CD14-positive monocyte (primary cell): ENCODE measurements around the gene BMP4. TPM values are rescaled to one million over a fixed set of nuclear protein-coding genes. Genes with fewer than 3 reads are reported as not detected.

ENCODE experiments used
- DNase-seq, 3 donors: peaks; one replicate each; pipeline ENCODE4 v3.0.0-alpha.2; 2011 to 2022
- H2AFZ ChIP-seq: 2 replicates; pipeline ENCODE4 v1.6.0; 2012; ENCODE audit warnings: mild to moderate bottlenecking, low read depth, low read length, inconsistent platforms; ENCODE audit not compliant: insufficient read depth, poor library complexity, severe bottlenecking
- H3K27ac ChIP-seq, 2 donors: 1 replicate in 1 of 2; 2 replicates in 1 of 2; pipeline ENCODE4 v1.5.1; 2012 to 2013; ENCODE audit warnings: low read length in 2 of 2, control low read depth in 1 of 2, inconsistent platforms in 1 of 2, low read depth in 1 of 2, mild to moderate bottlenecking in 1 of 2
- H3K27me3 ChIP-seq, 2 donors: one replicate each; pipeline versions ENCODE4 v1.6.0 to v1.6.1; 2011 to 2013; ENCODE audit warnings: low read length in 2 of 2; ENCODE audit not compliant: control insufficient read depth in 2 of 2, insufficient read depth in 2 of 2
- H3K36me3 ChIP-seq, 2 donors: replicated peaks in 1 of 2; 1 replicate in 1 of 2; 2 replicates in 1 of 2; pipeline versions ENCODE4 v1.5.1 to v1.6.1; 2012 to 2013; ENCODE audit warnings: low read length in 2 of 2, control low read depth in 1 of 2, inconsistent platforms in 1 of 2, mild to moderate bottlenecking in 1 of 2; ENCODE audit not compliant: insufficient read depth in 2 of 2, control insufficient read depth in 1 of 2
- H3K4me1 ChIP-seq, 2 donors: 1 replicate in 1 of 2; 2 replicates in 1 of 2; pipeline versions ENCODE4 v1.5.1 to v1.6.1; 2012 to 2013; ENCODE audit warnings: low read length in 2 of 2, control low read depth in 1 of 2, inconsistent platforms in 1 of 2, mild to moderate bottlenecking in 1 of 2, moderate library complexity in 1 of 2; ENCODE audit not compliant: insufficient read depth in 2 of 2, control insufficient read depth in 1 of 2
- H3K4me2 ChIP-seq: replicated peaks from 2 replicates; pipeline ENCODE3; 2012; ENCODE audit warnings: low read length, moderate library complexity, mild to moderate bottlenecking; ENCODE audit not compliant: poor library complexity, severe bottlenecking; ENCODE audit errors: extremely low read depth
- H3K4me3 ChIP-seq, 3 experiments: fragments of 200-600 bp in 1 of 3; sonication (generic) in 1 of 3; replicated peaks in 1 of 3; 1 replicate in 2 of 3; 2 replicates in 1 of 3; pipeline ENCODE4 v1.5.1; 2011 to 2013; ENCODE audit warnings: low read length in 3 of 3, mild to moderate bottlenecking in 3 of 3, control low read depth in 2 of 3, low read depth in 2 of 3, inconsistent platforms in 1 of 3, moderate library complexity in 1 of 3
- H3K79me2 ChIP-seq: 2 replicates; pipeline ENCODE4 v1.6.0; 2012; ENCODE audit warnings: mild to moderate bottlenecking, control low read depth, inconsistent platforms, low read length, moderate library complexity; ENCODE audit not compliant: insufficient read depth
- H3K9ac ChIP-seq: 2 replicates; pipeline ENCODE4 v1.6.0; 2017; ENCODE audit warnings: low read length, mild to moderate bottlenecking; ENCODE audit not compliant: insufficient read depth, poor library complexity, severe bottlenecking
- H3K9me3 ChIP-seq, 2 donors: replicated peaks in 1 of 2; 1 replicate in 1 of 2; 2 replicates in 1 of 2; pipeline versions ENCODE4 v1.5.1 to v1.6.1; 2012 to 2013; ENCODE audit warnings: low read length in 2 of 2, control low read depth in 1 of 2; ENCODE audit not compliant: control insufficient read depth in 1 of 2, insufficient read depth in 1 of 2
- H4K20me1 ChIP-seq: 2 replicates; pipeline ENCODE4 v1.6.0; 2012; ENCODE audit warnings: mild to moderate bottlenecking, low read length, control low read depth, moderate library complexity; ENCODE audit not compliant: insufficient read depth
- H3K27ac Mint-ChIP-seq, 7 donors: one replicate each; pipeline ENCODE4 v1.8.0; 2020; ENCODE audit warnings: mild to moderate bottlenecking in 7 of 7, mixed read lengths in 7 of 7, moderate library complexity in 6 of 7, inconsistent platforms in 2 of 7
- H3K27me3 Mint-ChIP-seq, 3 donors: one replicate each; pipeline ENCODE4 v1.8.0; 2021 to 2022; ENCODE audit warnings: low read depth in 3 of 3, mild to moderate bottlenecking in 3 of 3, mixed read lengths in 3 of 3, moderate library complexity in 3 of 3, inconsistent platforms in 1 of 3
- H3K36me3 Mint-ChIP-seq, 2 donors: one replicate each; pipeline ENCODE4 v1.8.0; 2020; ENCODE audit warnings: mixed read lengths in 2 of 2, inconsistent platforms in 1 of 2, mild to moderate bottlenecking in 1 of 2
- H3K4me1 Mint-ChIP-seq: one replicate; pipeline ENCODE4 v1.8.0; 2020; ENCODE audit warnings: mild to moderate bottlenecking, mixed read lengths
- H3K4me3 Mint-ChIP-seq, 2 donors: one replicate each; pipeline ENCODE4 v1.8.0; 2020; ENCODE audit warnings: mild to moderate bottlenecking in 2 of 2, mixed read lengths in 2 of 2, moderate library complexity in 1 of 2
- H3K9me3 Mint-ChIP-seq, 7 donors: one replicate each; pipeline ENCODE4 v1.8.0; 2020 to 2022; ENCODE audit warnings: mixed read lengths in 7 of 7, mild to moderate bottlenecking in 6 of 7, moderate library complexity in 6 of 7, inconsistent platforms in 2 of 7
- CTCF ChIP-seq: fragments of 200-600 bp; IDR thresholded peaks from one replicate; pipeline ENCODE4 v1.8.0; 2022; ENCODE audit warnings: antibody characterized with exemption, mild to moderate bottlenecking
- WGBS: methylation state at CpG from one replicate; pipeline ENCODE4 v1.1.5; 2013; ENCODE audit warnings: missing lambda C conversion rate; ENCODE audit not compliant: insufficient coverage; 5-methylcytosine and 5-hydroxymethylcytosine counted together
- intact Hi-C, 2 donors: fragments of 100-400 bp; cut with micrococcal nuclease; formaldehyde crosslinking; loops; one replicate each; pipeline versions ENCODE4 v1.15.0 to v1.15.1; 2023
- polyA plus RNA-seq, 3 donors: library from polyadenylated mRNA; depleted of rRNA in 1 of 3; unstranded in 2 of 3; stranded (reverse) in 1 of 3; fragments of 300-500 nt in 2 of 3; fragments of >200 nt in 1 of 3; fragmentation: Illumina TruSeq in 2 of 3; gene quantifications; 1 replicate in 2 of 3; 2 replicates in 1 of 3; pipeline ENCODE4 v1.2.3, GENCODE V29; 2012 to 2021

The BMP4 gene
- polyA plus RNA-seq, 3 donors: 0.28 TPM; not detected in 2

- no peak overlapping the region for H3K4me3 Mint-ChIP-seq
- H3K27me3 Mint-ChIP-seq: peaks cover 6 to 10% (median 7%) of the 10 kb centered on the region in 3 donors
- Histone ChIP-seq H3K4me3 (no peak overlapping the region), H3K4me2 (no peak overlapping the region), H3K27me3 (no peaks in the 10 kb centered on the region), H3K36me3 (no peaks in the 10 kb centered on the region), H3K79me2 (no peaks in the 10 kb centered on the region), H2AFZ (no peak overlapping the region), H4K20me1 (no peaks in the 10 kb centered on the region), H3K9ac (no peak overlapping the region), H3K9me3 (no peaks in the 10 kb centered on the region), H3K4me1 (no peaks in the 10 kb centered on the region), H3K27ac (no peak overlapping the region)
- TF ChIP-seq CTCF: no peak
- H3K27ac Mint-ChIP-seq: no peak overlapping the region
- no peak for DNase-seq
- no peaks in the 10 kb centered on the region for H3K4me1 Mint-ChIP-seq
- intact Hi-C loops: no loop called here
- H3K9me3 Mint-ChIP-seq: peaks cover 0 to 3% (median 2%) of the 10 kb centered on the region in 7 donors
- no peaks in the 10 kb centered on the region for H3K36me3 Mint-ChIP-seq
- WGBS: no CpG with 5 or more reads among the region's 3 CpGs
Observed at GRCh38 chr14:53978194-53978593, 21.6 kb upstream of the BMP4 start.

DNA sequence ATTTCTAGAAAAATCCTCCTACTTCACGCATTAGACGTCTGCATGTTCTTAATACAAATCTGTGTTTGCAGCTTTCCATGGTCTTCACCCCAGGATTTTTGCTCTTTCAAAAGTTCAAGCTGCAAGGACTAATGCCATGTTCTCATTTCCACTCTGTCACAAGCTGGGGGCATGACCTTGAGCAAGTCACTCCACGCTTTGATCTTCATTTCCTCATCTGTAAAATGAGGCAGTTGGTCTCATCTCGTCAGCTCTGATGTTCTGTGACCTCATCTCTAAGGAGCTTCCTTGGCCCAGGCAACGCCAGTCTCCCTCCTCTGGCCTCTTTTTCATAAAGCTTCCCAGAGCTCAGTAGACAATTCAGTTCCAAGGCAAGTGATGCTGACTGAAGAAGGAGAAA is 18.8 kb upstream of the BMP4 start:
- no peak overlapping the region for H3K4me3 Mint-ChIP-seq
- Histone ChIP-seq H3K4me2 (no peak overlapping the region), H3K4me3 (no peak overlapping the region), H3K9me3 (no peaks in the 10 kb centered on the region), H3K36me3 (no peaks in the 10 kb centered on the region), H3K9ac (no peak overlapping the region), H4K20me1 (no peaks in the 10 kb centered on the region), H3K4me1 (no peaks in the 10 kb centered on the region), H3K27me3 (no peaks in the 10 kb centered on the region), H3K79me2 (no peaks in the 10 kb centered on the region), H3K27ac (no peak overlapping the region), H2AFZ (no peak overlapping the region)
- WGBS: 90% methylated on average over 4 of the region's 5 CpGs
- peaks cover 9 to 10% (median 10%) of the 10 kb centered on the region in 3 donors for H3K27me3 Mint-ChIP-seq
- TF ChIP-seq CTCF: no peak
- H3K9me3 Mint-ChIP-seq: peaks cover 0 to 2% (median 2%) of the 10 kb centered on the region in 7 donors
- H3K36me3 Mint-ChIP-seq: no peaks in the 10 kb centered on the region
- no peak overlapping the region for H3K27ac Mint-ChIP-seq
- no peak for DNase-seq
- intact Hi-C loops: no loop called here
- no peaks in the 10 kb centered on the region for H3K4me1 Mint-ChIP-seq
